ENCODE results near the gene AP5S1.

The AP5S1 gene

GRCh38 chr20:3795511-3796468 is 24.6 kb upstream of the AP5S1 start, which contains the start of gene CDC25B:
TSS of gene CDC25B (plus strand) at chr20:3796310. CDS start at chr20:3796532, 222 bp downstream.
- TF ChIP-seq CTCF (conservative IDR thresholded peaks at IDR 0.05): peak; percentile 53
- H3K27ac ChIP-seq: peak within 1 kb of the TSS; percentile 92

GRCh38 chr20:3796477-3797225 is 23.7 kb upstream of the AP5S1 start:
- TF ChIP-seq CTCF (conservative IDR thresholded peaks at IDR 0.05): no peak
- H3K27ac ChIP-seq: peak overlapping the region; percentile 92

- H3K27ac ChIP-seq: peak overlapping the region; percentile 92; the same call in 1 of the 2 replicates
- TF ChIP-seq CTCF (conservative IDR thresholded peaks at IDR 0.05): no peak
Observed at GRCh38 chr20:3797226-3797545, 23.2 kb upstream of the AP5S1 start.

- TF ChIP-seq CTCF (conservative IDR thresholded peaks at IDR 0.05): no peak
- peak overlapping the region; percentile 92; the same call in 1 of the 2 replicates for H3K27ac ChIP-seq
Observed at GRCh38 chr20:3797592-3798372, 22.6 kb upstream of the AP5S1 start.

GRCh38 chr20:3798373-3798768 is 22.0 kb upstream of the AP5S1 start:
- no peak overlapping the region for H3K27ac ChIP-seq
- TF ChIP-seq CTCF (conservative IDR thresholded peaks at IDR 0.05): no peak

- no peak for TF ChIP-seq CTCF (conservative IDR thresholded peaks at IDR 0.05)
- H3K27ac ChIP-seq: no peak overlapping the region
Observed at GRCh38 chr20:3798908-3799248, 21.5 kb upstream of the AP5S1 start.
